IPS-NIHi7 (cell line): ENCODE measurements around the gene SLC12A8.

Source experiments
- DNase-seq: peaks from one replicate; pipeline ENCODE4 v3.0.0; 2012; ENCODE audit warnings: mixed read lengths; ENCODE audit errors: extremely low spot score

Gene SLC12A8

GRCh38 chr3:125219261-125219701, 6.7 kb upstream of the SLC12A8 start:
- DNase-seq, result no peak

GRCh38 chr3:125214738-125215137, 2.2 kb upstream of the SLC12A8 start:
- DNase-seq, result no peak

- no peak for DNase-seq
Observed at GRCh38 chr3:125213946-125214542, 1.5 kb upstream of the SLC12A8 start.

- no peak for DNase-seq
Observed at GRCh38 chr3:125213364-125213755, 812 bp upstream of the SLC12A8 start.

GRCh38 chr3:125212091-125212508, 448 bp downstream of the SLC12A8 start:
- DNase-seq, result peak; percentile 55

GRCh38 chr3:125211523-125212090, 941 bp downstream of the SLC12A8 start:
- DNase-seq, result no peak

GRCh38 chr3:125207949-125208568, 4.5 kb downstream of the SLC12A8 start:
- no peak for DNase-seq

GRCh38 chr3:125207507-125207906, 5.0 kb downstream of the SLC12A8 start:
- no peak for DNase-seq

- DNase-seq, result no peak
Observed at GRCh38 chr3:125206934-125207333, 5.6 kb downstream of the SLC12A8 start.

- no peak for DNase-seq
Observed at GRCh38 chr3:125203731-125204130, 8.8 kb downstream of the SLC12A8 start.

- peak; percentile 70 for DNase-seq
Observed at GRCh38 chr3:125202197-125202596, 10.4 kb downstream of the SLC12A8 start.

GRCh38 chr3:125200731-125201139, 11.8 kb downstream of the SLC12A8 start:
- no peak for DNase-seq

- DNase-seq, result no peak
Observed at GRCh38 chr3:125194849-125195601, 17.5 kb downstream of the SLC12A8 start.

- DNase-seq, result no peak
Observed at GRCh38 chr3:125194061-125194848, 18.3 kb downstream of the SLC12A8 start.

- DNase-seq, result peak; percentile 76
Observed at GRCh38 chr3:125192190-125193035, 20.1 kb downstream of the SLC12A8 start.

GRCh38 chr3:125191730-125192129, 20.8 kb downstream of the SLC12A8 start:
- no peak for DNase-seq

GRCh38 chr3:125191256-125191655, 21.3 kb downstream of the SLC12A8 start:
- no peak for DNase-seq

GRCh38 chr3:125190786-125191185, 21.8 kb downstream of the SLC12A8 start:
- DNase-seq, result no peak

- DNase-seq, result no peak
Observed at GRCh38 chr3:125189378-125190165, 23.0 kb downstream of the SLC12A8 start.

- DNase-seq, result no peak
Observed at GRCh38 chr3:125188955-125189354, 23.6 kb downstream of the SLC12A8 start.
